Measurements from ENCODE around the gene ABI3BP.

- TF ChIP-seq GATA3 (IDR thresholded peaks at IDR 0.05; ENCODE audit: low read depth, low read length) (no peak), GATA2 (IDR thresholded peaks at IDR 0.05; ENCODE audit: low read depth, low read length) (no peak)
Observed at GRCh38 chr3:100956276-100956675, 36.9 kb downstream of the ABI3BP start.

Data from SH-SY5Y (cell line).